Body of pancreas (tissue), 4 donors: ENCODE results near the gene KIDINS220. TPM values are rescaled to one million over a fixed set of nuclear protein-coding genes. Genes with fewer than 3 reads are reported as not detected.

ENCODE experiments used
- ATAC-seq: fragments of 150-250 bp; one replicate; pipeline ENCODE4 v1.9.1; 2016
- DNase-seq, 4 donors: peaks; one replicate each; pipeline ENCODE4 v3.0.0-alpha.2; 2019
- H3K27ac ChIP-seq, 4 donors: fragments of 200-600 bp; sonication (generic); 1 replicate in 3 of 4; 2 replicates in 1 of 4; pipeline versions ENCODE4 v1.5.1 to v1.6.1; 2016 to 2019; ENCODE audit warnings: mild to moderate bottlenecking in 1 of 4, mixed read lengths in 1 of 4, moderate library complexity in 1 of 4
- H3K27me3 ChIP-seq, 2 donors: fragments of 200-600 bp; sonication (generic); one replicate each; pipeline ENCODE4 v1.6.0; 2016; ENCODE audit warnings: mild to moderate bottlenecking in 1 of 2
- H3K36me3 ChIP-seq, 2 donors: fragments of 200-600 bp; sonication (generic); replicated peaks in 1 of 2; 2 replicates each; pipeline ENCODE4 v1.5.1; 2016; ENCODE audit warnings: low read depth in 2 of 2; ENCODE audit not compliant: insufficient read depth in 1 of 2
- H3K4me1 ChIP-seq: fragments of 200-600 bp; sonication (generic); one replicate; pipeline ENCODE4 v1.6.0; 2016
- H3K4me3 ChIP-seq, 2 donors: fragments of 200-600 bp; sonication (generic); 1 replicate in 1 of 2; 2 replicates in 1 of 2; pipeline ENCODE4 v1.5.1; 2016 to 2019
- H3K9me3 ChIP-seq, 3 donors: fragments of 200-600 bp; sonication (generic); 1 replicate in 2 of 3; 2 replicates in 1 of 3; pipeline ENCODE4 v1.5.1; 2016
- POLR2A ChIP-seq, 3 donors: fragments of 450-650 bp; IDR thresholded peaks; one replicate each; pipeline ENCODE4 v1.6.1; 2016; ENCODE audit warnings: antibody characterized with exemption in 3 of 3, mild to moderate bottlenecking in 2 of 3
- WGBS, 2 donors: methylation state at CpG; one replicate each; pipeline ENCODE4 v1.1.5; 2017; 5-methylcytosine and 5-hydroxymethylcytosine counted together
- intact Hi-C: fragments of 100-400 bp; cut with DNase I; formaldehyde crosslinking; loops from one replicate; pipeline ENCODE4 v1.15.1; 2023
- total RNA-seq, 2 donors: library from RNA; depleted of rRNA; stranded (reverse); fragments of >200 nt; gene quantifications; one replicate each; pipeline ENCODE4 v1.1.0, GENCODE V29; 2016
- TF ChIP-seq, protein P1 (sequence below), 7 experiments: fragments of 450-650 bp in 4 of 7; fragments of 200-600 bp in 3 of 7; sonication (generic) in 3 of 7; IDR thresholded peaks; one replicate each; pipeline ENCODE4 v1.5.1; 2016 to 2019; ENCODE audit warnings: antibody characterized with exemption in 7 of 7

The KIDINS220 gene
- total RNA-seq, 2 donors from 2014 or later: 43.6 to 45.2 TPM

DNA sequence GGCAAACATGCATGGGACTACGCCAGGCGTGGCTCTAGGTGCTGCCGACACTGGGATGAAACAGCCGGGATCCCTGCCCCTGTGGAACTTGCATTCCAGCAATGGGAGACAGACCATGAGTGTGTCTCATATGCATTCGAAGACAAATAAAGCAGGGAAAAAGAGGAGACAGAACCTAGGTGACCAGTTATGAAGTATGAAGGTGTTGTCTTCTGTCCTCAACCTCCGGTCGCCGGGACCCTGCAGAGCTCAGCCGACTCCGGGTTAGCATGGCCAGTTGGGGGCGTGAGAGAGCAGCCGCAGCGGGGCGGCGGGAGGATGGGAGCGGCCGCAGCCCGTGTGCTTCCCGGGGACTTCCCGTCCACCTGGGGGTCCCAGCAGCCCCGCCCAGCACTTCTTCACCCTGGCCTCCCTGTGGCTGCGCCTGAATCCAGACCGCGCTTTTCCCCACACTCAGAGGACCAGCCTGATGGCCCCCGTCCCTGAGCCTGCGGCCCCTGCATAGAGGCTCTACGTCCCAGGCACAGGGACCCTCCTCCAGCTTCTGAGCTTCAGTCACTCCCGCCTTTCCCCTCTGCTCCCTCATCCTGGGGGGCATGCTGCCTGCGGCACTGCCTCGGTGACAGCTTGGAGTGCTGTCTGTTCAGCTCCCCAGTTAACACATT is 144.1 kb downstream of the KIDINS220 start:
- peak; percentile 47 for ATAC-seq
- TF ChIP-seq, protein P1, sequence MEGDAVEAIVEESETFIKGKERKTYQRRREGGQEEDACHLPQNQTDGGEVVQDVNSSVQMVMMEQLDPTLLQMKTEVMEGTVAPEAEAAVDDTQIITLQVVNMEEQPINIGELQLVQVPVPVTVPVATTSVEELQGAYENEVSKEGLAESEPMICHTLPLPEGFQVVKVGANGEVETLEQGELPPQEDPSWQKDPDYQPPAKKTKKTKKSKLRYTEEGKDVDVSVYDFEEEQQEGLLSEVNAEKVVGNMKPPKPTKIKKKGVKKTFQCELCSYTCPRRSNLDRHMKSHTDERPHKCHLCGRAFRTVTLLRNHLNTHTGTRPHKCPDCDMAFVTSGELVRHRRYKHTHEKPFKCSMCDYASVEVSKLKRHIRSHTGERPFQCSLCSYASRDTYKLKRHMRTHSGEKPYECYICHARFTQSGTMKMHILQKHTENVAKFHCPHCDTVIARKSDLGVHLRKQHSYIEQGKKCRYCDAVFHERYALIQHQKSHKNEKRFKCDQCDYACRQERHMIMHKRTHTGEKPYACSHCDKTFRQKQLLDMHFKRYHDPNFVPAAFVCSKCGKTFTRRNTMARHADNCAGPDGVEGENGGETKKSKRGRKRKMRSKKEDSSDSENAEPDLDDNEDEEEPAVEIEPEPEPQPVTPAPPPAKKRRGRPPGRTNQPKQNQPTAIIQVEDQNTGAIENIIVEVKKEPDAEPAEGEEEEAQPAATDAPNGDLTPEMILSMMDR (IDR thresholded peaks at IDR 0.05): peak; percentile 23 to 56 (median 46)
- no peak for TF ChIP-seq POLR2A (IDR thresholded peaks at IDR 0.05)
- H3K4me1 ChIP-seq: peaks cover 8% of the 10 kb centered on the region
- H3K27ac ChIP-seq: no peak overlapping the region
- H3K9me3 ChIP-seq: no peaks in the 10 kb centered on the region
- H3K4me3 ChIP-seq: no peak overlapping the region
- intact Hi-C loops: no loop called here
- H3K27me3 ChIP-seq: no peaks in the 10 kb centered on the region
- WGBS, 2 donors: 15 to 27% methylated on average over 15 to 30 of the region's 30 CpGs
- DNase-seq: peak in 3 of 4 donors; percentile 37 to 52 (median 38)
- no peaks in the 10 kb centered on the region for H3K36me3 ChIP-seq

DNA sequence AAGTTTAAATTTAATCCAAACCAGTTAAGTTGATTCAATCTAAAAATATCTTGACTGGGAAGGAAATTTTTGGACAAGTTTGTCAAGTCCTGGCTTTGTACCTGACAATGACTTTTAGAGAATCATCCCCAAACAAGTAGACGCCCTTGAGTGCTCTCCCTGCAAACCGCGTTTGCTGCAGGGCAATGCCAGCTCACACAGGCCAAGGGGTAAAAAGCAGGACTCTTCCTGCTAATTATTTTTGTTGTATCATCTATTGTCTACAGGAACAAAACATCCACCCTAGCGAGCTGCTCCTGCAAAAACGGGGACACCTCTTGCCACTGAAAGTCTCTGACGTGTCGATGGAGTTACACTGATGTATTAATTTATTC is 144.6 kb downstream of the KIDINS220 start:
- intact Hi-C loops: no loop called here
- ATAC-seq: no peak
- no peaks in the 10 kb centered on the region for H3K9me3 ChIP-seq
- TF ChIP-seq, protein P1 (IDR thresholded peaks at IDR 0.05): no peak
- TF ChIP-seq POLR2A (IDR thresholded peaks at IDR 0.05): no peak
- H3K4me1 ChIP-seq: peaks cover 8% of the 10 kb centered on the region
- H3K36me3 ChIP-seq: no peaks in the 10 kb centered on the region
- no peak overlapping the region for H3K27ac ChIP-seq
- DNase-seq: no peak
- no peak overlapping the region for H3K4me3 ChIP-seq
- WGBS, 2 donors: 30 to 46% methylated on average over 7 of the region's 7 CpGs
- no peaks in the 10 kb centered on the region for H3K27me3 ChIP-seq

DNA sequence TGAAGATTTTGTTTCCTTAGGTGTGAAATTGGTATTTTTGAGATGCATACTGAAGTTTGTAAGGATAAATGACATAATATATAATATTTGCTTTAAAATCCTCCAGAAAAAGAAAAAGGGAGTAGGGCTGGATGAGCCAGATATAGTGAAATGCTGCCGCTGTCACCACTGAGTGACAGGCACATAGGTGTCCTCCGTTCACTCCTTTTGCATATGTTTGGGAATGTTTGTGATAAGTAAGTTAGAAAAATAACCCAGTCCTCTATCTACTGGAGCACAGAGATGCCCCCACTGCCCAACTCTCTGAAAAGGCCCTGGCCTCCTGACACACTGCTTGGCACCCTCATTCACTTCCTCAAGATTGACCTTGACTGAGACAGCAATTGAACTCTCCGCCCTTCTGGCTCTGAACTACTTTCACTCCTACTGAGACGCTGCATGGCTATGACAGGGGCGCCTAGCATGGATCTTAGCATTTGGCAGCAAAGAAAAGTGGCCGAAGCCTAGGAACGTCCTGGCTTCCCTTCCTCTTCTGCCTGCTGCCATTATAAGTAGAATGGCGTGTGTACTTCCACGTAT is 145.5 kb downstream of the KIDINS220 start:
- DNase-seq (no peak), ATAC-seq (no peak)
- H3K27me3 ChIP-seq: no peaks in the 10 kb centered on the region
- intact Hi-C loops: no loop called here
- H3K9me3 ChIP-seq: no peaks in the 10 kb centered on the region
- no peak overlapping the region for H3K4me3 ChIP-seq
- no peaks in the 10 kb centered on the region for H3K36me3 ChIP-seq
- WGBS, 2 donors: 83 to 88% methylated on average over 9 of the region's 9 CpGs
- no peak for TF ChIP-seq POLR2A (IDR thresholded peaks at IDR 0.05)
- TF ChIP-seq, protein P1 (IDR thresholded peaks at IDR 0.05): no peak
- peaks cover 8% of the 10 kb centered on the region for H3K4me1 ChIP-seq
- no peak overlapping the region for H3K27ac ChIP-seq

DNA sequence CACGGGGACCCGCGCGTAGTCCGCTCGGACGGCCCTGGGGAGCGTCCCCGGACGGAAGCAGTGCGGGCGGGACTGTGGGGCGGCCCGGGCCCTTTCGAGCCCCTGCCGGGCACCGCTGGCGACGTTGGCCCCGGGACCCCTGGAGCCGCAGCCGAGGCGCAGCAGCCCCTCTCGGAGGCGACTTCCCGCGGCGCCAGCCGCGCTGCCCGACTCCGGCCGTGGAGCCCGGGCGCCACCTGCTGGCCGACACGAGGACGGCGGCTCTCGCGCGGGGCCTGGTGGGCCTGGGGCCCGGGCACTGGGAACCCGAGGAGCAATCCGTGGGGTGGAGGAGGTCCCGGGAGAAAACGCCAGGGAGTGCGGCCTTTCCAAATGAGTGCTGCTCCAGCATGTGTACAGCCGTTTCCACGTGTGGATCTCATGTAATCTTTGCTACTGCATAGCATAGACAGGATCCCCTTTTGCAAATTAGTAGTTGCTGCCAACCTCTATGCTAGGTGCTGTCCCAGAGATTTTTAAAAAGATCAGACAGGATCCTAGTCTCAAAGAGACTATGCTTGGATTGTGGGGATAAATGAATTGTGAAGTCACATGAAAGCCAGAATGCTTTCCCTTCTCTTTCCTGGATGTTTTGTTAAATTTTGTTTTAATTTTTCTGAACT is 151.6 kb downstream of the KIDINS220 start:
- intact Hi-C loops: loop anchor here (5.0 kb wide), 1 partner anchor 1259 kb away; no protein-coding TSS in a partner anchor
- H3K36me3 ChIP-seq: no peaks in the 10 kb centered on the region
- WGBS, 2 donors: 1% methylated on average over 46 of the region's 50 CpGs; no CpG with 5 or more reads in 1 of the 2 donors
- TF ChIP-seq POLR2A (IDR thresholded peaks at IDR 0.05): no peak
- TF ChIP-seq, protein P1 (IDR thresholded peaks at IDR 0.05): peak; percentile 65 to 99 (median 96)
- ATAC-seq: peak; percentile 36
- peak; percentile 63 to 79 (median 73) for DNase-seq
- H3K27me3 ChIP-seq: no peaks in the 10 kb centered on the region
- peak overlapping the region in 1 of 2 donors; percentile 11 for H3K4me3 ChIP-seq
- H3K27ac ChIP-seq: peak overlapping the region; percentile 60 to 82 (median 80)
- H3K4me1 ChIP-seq: peaks cover 19% of the 10 kb centered on the region
- no peaks in the 10 kb centered on the region for H3K9me3 ChIP-seq
